HEK293 (cell line): Measurements from ENCODE around the gene STARD10.

Experiments
- CTCF ChIA-PET: fragments of 350-600 bp; formaldehyde crosslinking; extraction: SDS; loops from one replicate; lab custom pipeline; 2021; ENCODE audit warnings: antibody characterized with exemption; lab: Yijun Ruan, JAX
- POLR2A ChIA-PET: fragments of 300-600 bp; formaldehyde crosslinking; extraction: SDS; loops from one replicate; lab custom pipeline; 2020; ENCODE audit warnings: antibody characterized with exemption, inconsistent platforms; lab: Yijun Ruan, JAX
- H3K27ac ChIP-seq: fragments of 200-500 bp; sonication (Bioruptor generic); 2 replicates; pipeline ENCODE4 v1.5.1; 2014; ENCODE audit warnings: low read depth, low read length, control low read depth, inconsistent platforms; ENCODE audit errors: extremely low read depth
- H3K36me3 ChIP-seq, 2 experiments: fragments of 200-500 bp in 1 of 2; sonication (Bioruptor generic) in 1 of 2; 1 replicate in 1 of 2; 2 replicates in 1 of 2; pipeline ENCODE4 v1.5.1; 2014 to 2017; ENCODE audit warnings: inconsistent platforms in 2 of 2, low read length in 2 of 2; ENCODE audit not compliant: control insufficient read depth in 2 of 2, insufficient read depth in 1 of 2
- H3K4me1 ChIP-seq: fragments of 200-500 bp; sonication (Bioruptor generic); 2 replicates; pipeline ENCODE4 v1.5.1; 2014; ENCODE audit warnings: mild to moderate bottlenecking, low read length, inconsistent platforms; ENCODE audit not compliant: control insufficient read depth, insufficient read depth
- H3K4me3 ChIP-seq: 2 replicates; pipeline ENCODE4 v1.5.1; 2011; ENCODE audit warnings: low read depth, mild to moderate bottlenecking, control low read depth, low read length, moderate library complexity
- H3K9me3 ChIP-seq: fragments of 200-500 bp; sonication (Bioruptor generic); 2 replicates; pipeline ENCODE4 v1.5.1; 2014; ENCODE audit warnings: low read depth, low read length, inconsistent platforms; ENCODE audit not compliant: control insufficient read depth, insufficient read depth
- BCL11A ChIP-seq: fragments of 450-650 bp; formaldehyde crosslinking; IDR thresholded peaks from 2 replicates; pipeline ENCODE4 v1.5.1; 2016; ENCODE audit warnings: low read depth, missing biosample characterization, missing genetic modification characterization
- CTCF ChIP-seq: fragments of 450-650 bp; formaldehyde crosslinking; IDR thresholded peaks from 2 replicates; pipeline ENCODE4 v1.5.1; 2016; ENCODE audit warnings: missing biosample characterization, missing genetic modification characterization
- EGR2 ChIP-seq: fragments of 450-650 bp; formaldehyde crosslinking; IDR thresholded peaks from 2 replicates; pipeline ENCODE4 v1.5.1; 2016; ENCODE audit warnings: low read depth, missing biosample characterization, missing genetic modification characterization
- GLIS1 ChIP-seq: fragments of 450-650 bp; formaldehyde crosslinking; IDR thresholded peaks from 2 replicates; pipeline ENCODE4 v1.5.1; 2016; ENCODE audit warnings: missing biosample characterization, missing genetic modification characterization
- HIC1 ChIP-seq: fragments of 450-650 bp; formaldehyde crosslinking; IDR thresholded peaks from 2 replicates; pipeline ENCODE4 v1.5.1; 2016; ENCODE audit warnings: missing biosample characterization, missing genetic modification characterization
- KLF8 ChIP-seq: fragments of 450-650 bp; formaldehyde crosslinking; IDR thresholded peaks from 2 replicates; pipeline ENCODE4 v1.5.1; 2016; ENCODE audit warnings: missing biosample characterization, missing genetic modification characterization
- PRDM10 ChIP-seq: fragments of 450-650 bp; formaldehyde crosslinking; IDR thresholded peaks from 2 replicates; pipeline ENCODE4 v1.5.1; 2016; ENCODE audit warnings: missing biosample characterization, missing genetic modification characterization
- SP2 ChIP-seq: fragments of 450-650 bp; formaldehyde crosslinking; IDR thresholded peaks from 2 replicates; pipeline ENCODE4 v1.5.1; 2016; ENCODE audit warnings: missing biosample characterization, missing genetic modification characterization
- YY2 ChIP-seq: fragments of 450-650 bp; formaldehyde crosslinking; IDR thresholded peaks from 2 replicates; pipeline ENCODE4 v1.5.1; 2016; ENCODE audit warnings: missing biosample characterization, missing genetic modification characterization
- ZBTB20 ChIP-seq: fragments of 450-650 bp; formaldehyde crosslinking; IDR thresholded peaks from 2 replicates; pipeline ENCODE4 v1.5.1; 2016; ENCODE audit warnings: missing biosample characterization, missing genetic modification characterization
- ZBTB21 ChIP-seq: fragments of 450-650 bp; formaldehyde crosslinking; IDR thresholded peaks from 2 replicates; pipeline ENCODE4 v1.5.1; 2017; ENCODE audit warnings: missing biosample characterization, missing genetic modification characterization
- ZBTB48 ChIP-seq: fragments of 450-650 bp; formaldehyde crosslinking; IDR thresholded peaks from 2 replicates; pipeline ENCODE4 v1.5.1; 2016; ENCODE audit warnings: missing biosample characterization, missing genetic modification characterization
- ZBTB8A ChIP-seq: fragments of 450-650 bp; formaldehyde crosslinking; IDR thresholded peaks from 2 replicates; pipeline ENCODE4 v1.5.1; 2016; ENCODE audit warnings: missing biosample characterization, missing genetic modification characterization
- ZEB2 ChIP-seq: fragments of 450-650 bp; formaldehyde crosslinking; IDR thresholded peaks from 2 replicates; pipeline ENCODE4 v1.5.1; 2016; ENCODE audit warnings: missing biosample characterization, missing genetic modification characterization
- ZFHX2 ChIP-seq: fragments of 450-650 bp; formaldehyde crosslinking; conservative IDR thresholded peaks from 2 replicates; pipeline ENCODE4 v1.5.1; 2016; ENCODE audit warnings: missing biosample characterization, missing genetic modification characterization
- ZNF19 ChIP-seq: fragments of 450-650 bp; formaldehyde crosslinking; IDR thresholded peaks from 2 replicates; pipeline ENCODE4; 2016; ENCODE audit warnings: missing biosample characterization, missing genetic modification characterization, low read depth
- ZNF335 ChIP-seq: fragments of 450-650 bp; formaldehyde crosslinking; conservative IDR thresholded peaks from 2 replicates; pipeline ENCODE4 v1.5.1; 2016; ENCODE audit warnings: missing biosample characterization, missing genetic modification characterization
- ZNF366 ChIP-seq: fragments of 450-650 bp; formaldehyde crosslinking; conservative IDR thresholded peaks from 2 replicates; pipeline ENCODE4 v1.5.1; 2016; ENCODE audit warnings: missing biosample characterization, missing genetic modification characterization
- ZNF501 ChIP-seq: fragments of 450-650 bp; formaldehyde crosslinking; IDR thresholded peaks from 2 replicates; pipeline ENCODE4 v1.5.1; 2016; ENCODE audit warnings: missing biosample characterization, missing genetic modification characterization
- ZNF518A ChIP-seq: fragments of 450-650 bp; formaldehyde crosslinking; conservative IDR thresholded peaks from 2 replicates; pipeline ENCODE4 v1.5.1; 2016; ENCODE audit warnings: low read depth, missing biosample characterization, missing genetic modification characterization
- ZNF521 ChIP-seq: fragments of 450-650 bp; formaldehyde crosslinking; IDR thresholded peaks from 2 replicates; pipeline ENCODE4 v1.5.1; 2017; ENCODE audit warnings: missing biosample characterization, mild to moderate bottlenecking, missing genetic modification characterization
- ZNF530 ChIP-seq: fragments of 450-650 bp; formaldehyde crosslinking; IDR thresholded peaks from 2 replicates; pipeline ENCODE4 v1.5.1; 2016; ENCODE audit warnings: low read depth, missing biosample characterization, missing genetic modification characterization
- ZNF548 ChIP-seq: fragments of 450-650 bp; formaldehyde crosslinking; IDR thresholded peaks from 2 replicates; pipeline ENCODE4 v1.5.1; 2016; ENCODE audit warnings: missing biosample characterization, missing genetic modification characterization
- ZNF600 ChIP-seq: fragments of 450-650 bp; formaldehyde crosslinking; IDR thresholded peaks from 2 replicates; pipeline ENCODE4 v1.5.1; 2016; ENCODE audit warnings: missing biosample characterization, missing genetic modification characterization
- ZNF677 ChIP-seq: fragments of 450-650 bp; IDR thresholded peaks from 2 replicates; pipeline ENCODE4 v1.5.0; 2018; ENCODE audit warnings: missing biosample characterization, mild to moderate bottlenecking, missing genetic modification characterization, moderate library complexity

The STARD10 gene

GRCh38 chr11:72812967-72813739 lies 19.3 kb upstream of the STARD10 start:
- POLR2A ChIA-PET, result interaction anchor here (1.0 kb wide), 1 partner anchor 19 kb away, joined by 3 read pairs; the partner anchor contains the start of gene STARD10
- H3K27ac ChIP-seq, result peak overlapping the region; percentile 73; the same call in 1 of the 2 replicates
- H3K4me3 ChIP-seq, result peak overlapping the region; percentile 70
- CTCF ChIA-PET, result interaction anchor here (0.8 to 2.1 kb wide), 7 partner anchors 10 to 365 kb away, joined by 3 to 7 read pairs (median 4); partner anchors contain the start of gene STARD10
- H3K36me3 ChIP-seq, result peaks cover 0 to 20% of the 10 kb centered on the region in 2 experiments; a peak in 1 of 3 replicates
- H3K9me3 ChIP-seq, result no peaks in the 10 kb centered on the region
- no peaks in the 10 kb centered on the region for H3K4me1 ChIP-seq
- TF ChIP-seq ZNF366 (tag by site-specific recombination), result 0 out of 2 replicates have a peak, but pooled peaks have one; percentile 25
- TF ChIP-seq PRDM10, result peak; percentile 71
- no peak for TF ChIP-seq ZNF530 (tag by site-specific recombination)
- TF ChIP-seq ZEB2 (tag by site-specific recombination), result 0 out of 2 replicates have a peak, but pooled peaks have one; percentile 40
- no peak for TF ChIP-seq ZNF548 (tag by site-specific recombination)
- peak; percentile 84 for TF ChIP-seq ZNF600 (tag by site-specific recombination)
- TF ChIP-seq CTCF, result peak; percentile 75
- no peak for TF ChIP-seq ZBTB21
- peak; percentile 58 for TF ChIP-seq ZBTB20 (tag by site-specific recombination)
- peak; percentile 38 for TF ChIP-seq GLIS1 (tag by site-specific recombination)
- TF ChIP-seq ZNF335 (tag by site-specific recombination), result 0 out of 2 replicates have a peak, but pooled peaks have one; percentile 13
- no peak for TF ChIP-seq ZNF518A
- peak; percentile 48; the same call in 1 of the 2 replicates for TF ChIP-seq ZNF501
- TF ChIP-seq HIC1 (tag by site-specific recombination), result peak; percentile 69; the same call in 1 of the 2 replicates
- TF ChIP-seq SP2 (tag by site-specific recombination), result peak; percentile 19
- TF ChIP-seq ZNF677 (tag by site-specific recombination), result no peak
- no peak for TF ChIP-seq ZNF521 (tag by site-specific recombination)
- TF ChIP-seq KLF8 (tag by site-specific recombination), result peak; percentile 59; the same call in 1 of the 2 replicates
- TF ChIP-seq BCL11A (tag by site-specific recombination), result no peak
- TF ChIP-seq ZBTB8A (tag by site-specific recombination), result 0 out of 2 replicates have a peak, but pooled peaks have one; percentile 26
- TF ChIP-seq EGR2, result peak; percentile 39; the same call in 1 of the 2 replicates
- TF ChIP-seq YY2 (tag by site-specific recombination), result no peak
- peak; percentile 71 for TF ChIP-seq ZBTB48
- TF ChIP-seq ZNF19, result no peak
- peak; percentile 36 for TF ChIP-seq ZFHX2 (tag by site-specific recombination)
